Colon (tissue), 2 donors: Measurements from ENCODE around the gene APOH.

Experiments used
- FAIRE-seq: peaks from 2 replicates; lab custom pipeline; 2012; peaks lifted over from hg19 to GRCh38; lab: Jason Lieb, UNC
- donor health status: control.
- donor health status: control.

The APOH gene

GRCh38 chr17:66235377-66235994 is 6.3 kb upstream of the APOH start:
- no peak for FAIRE-seq

- no peak for FAIRE-seq
Measured at GRCh38 chr17:66234611-66235010, 5.4 kb upstream of the APOH start.

- FAIRE-seq, result no peak
Measured at GRCh38 chr17:66233023-66233753, 4.0 kb upstream of the APOH start.

- no peak for FAIRE-seq
Measured at GRCh38 chr17:66230922-66231591, 1.8 kb upstream of the APOH start.

- FAIRE-seq, result no peak
Measured at GRCh38 chr17:66229783-66230538, 746 bp upstream of the APOH start.

- no peak for FAIRE-seq
Measured at GRCh38 chr17:66227212-66228045, 1.8 kb downstream of the APOH start.

- no peak for FAIRE-seq
Measured at GRCh38 chr17:66222798-66223350, 6.3 kb downstream of the APOH start.

- no peak for FAIRE-seq
Measured at GRCh38 chr17:66221755-66222530, 7.3 kb downstream of the APOH start.

GRCh38 chr17:66221343-66221742 is 7.9 kb downstream of the APOH start:
- no peak for FAIRE-seq

GRCh38 chr17:66220079-66220835 is 9.0 kb downstream of the APOH start:
- FAIRE-seq, result no peak

- FAIRE-seq, result no peak
Measured at GRCh38 chr17:66215529-66215911, 13.7 kb downstream of the APOH start.

GRCh38 chr17:66214884-66215528 is 14.2 kb downstream of the APOH start:
- FAIRE-seq, result no peak

- FAIRE-seq, result no peak
Measured at GRCh38 chr17:66211047-66211810, 18.0 kb downstream of the APOH start.

- no peak for FAIRE-seq
Measured at GRCh38 chr17:66210208-66210574, 19.0 kb downstream of the APOH start.

- FAIRE-seq, result no peak
Measured at GRCh38 chr17:66207936-66208335, 21.3 kb downstream of the APOH start.

GRCh38 chr17:66203274-66204015 is 25.8 kb downstream of the APOH start:
- FAIRE-seq, result no peak

GRCh38 chr17:66200685-66201092 is 28.5 kb downstream of the APOH start:
- no peak for FAIRE-seq

- no peak for FAIRE-seq
Measured at GRCh38 chr17:66198242-66198641, 31.0 kb downstream of the APOH start.
